Measurements from ENCODE around the gene CIAO3.

CIAO3 gene

DNA sequence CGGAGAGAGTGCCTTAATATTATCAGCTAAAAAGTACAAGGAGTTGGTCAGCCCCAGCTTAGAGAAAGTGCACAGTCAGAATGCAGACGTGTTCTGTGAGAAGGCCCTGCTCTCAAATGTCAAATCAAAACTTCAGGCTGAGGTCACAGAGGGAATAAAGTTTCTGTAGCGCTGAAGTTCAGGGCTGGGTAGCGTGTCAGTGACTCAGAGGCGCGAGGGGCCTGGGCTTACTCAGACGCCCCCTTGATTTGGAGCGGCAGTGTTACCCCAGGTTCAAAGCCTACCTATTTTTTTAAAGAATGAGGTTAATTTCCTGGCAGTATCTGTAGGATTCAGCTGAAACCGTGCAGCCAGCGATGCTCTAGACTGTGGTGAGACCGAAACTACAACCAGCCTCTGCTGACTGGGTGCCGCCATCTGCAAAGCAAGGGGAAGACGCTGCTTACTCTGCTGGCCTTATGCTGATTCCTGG, 4.8 kb downstream of the CIAO3 start:
- no peak for DNase-seq (ENCODE audit: low read depth in 2 of 2)

DNA sequence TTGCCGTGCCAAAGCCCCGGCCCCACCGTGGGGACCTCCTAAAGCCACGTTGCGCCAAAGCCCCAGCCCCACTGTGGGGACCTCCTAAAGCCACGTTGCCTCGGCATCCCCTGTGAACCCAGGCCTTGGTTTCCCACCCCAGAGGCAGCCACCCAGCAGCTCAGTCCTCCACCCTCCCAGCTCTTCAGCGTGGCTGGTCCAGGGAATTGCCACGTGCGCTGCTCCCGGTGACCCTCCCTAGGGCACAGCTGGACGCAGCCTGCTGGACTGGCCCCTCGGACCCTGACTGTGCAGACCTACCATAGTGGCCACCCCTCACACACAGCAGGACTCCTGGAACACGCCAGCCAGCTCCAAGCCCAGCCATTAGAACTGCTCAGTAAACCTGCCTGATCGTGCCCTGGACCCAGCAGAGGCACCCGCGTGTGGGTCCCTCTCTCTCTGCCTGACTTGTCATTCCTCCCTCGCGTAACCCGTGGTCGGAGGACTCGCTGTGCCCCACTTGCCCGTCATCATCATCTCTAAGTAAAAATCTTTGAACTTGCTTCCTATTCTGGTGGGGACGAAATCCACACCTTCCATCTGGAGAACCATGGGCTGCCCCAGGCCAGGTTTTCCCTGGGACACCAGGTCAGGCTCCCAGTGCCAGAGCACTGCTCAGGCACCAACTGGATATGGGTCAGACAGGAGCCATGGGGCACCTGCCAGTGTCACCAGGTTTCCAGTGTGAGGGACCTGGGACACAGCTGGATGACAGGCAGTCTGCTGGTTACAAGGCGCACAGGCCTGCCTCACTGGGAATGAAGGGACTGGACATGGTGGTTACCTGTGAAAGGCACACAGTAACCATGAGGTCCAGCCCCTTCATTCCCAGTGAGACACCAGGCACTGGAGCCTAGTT, 5.6 kb downstream of the CIAO3 start:
- DNase-seq (ENCODE audit: low read depth in 2 of 2): no peak

DNA sequence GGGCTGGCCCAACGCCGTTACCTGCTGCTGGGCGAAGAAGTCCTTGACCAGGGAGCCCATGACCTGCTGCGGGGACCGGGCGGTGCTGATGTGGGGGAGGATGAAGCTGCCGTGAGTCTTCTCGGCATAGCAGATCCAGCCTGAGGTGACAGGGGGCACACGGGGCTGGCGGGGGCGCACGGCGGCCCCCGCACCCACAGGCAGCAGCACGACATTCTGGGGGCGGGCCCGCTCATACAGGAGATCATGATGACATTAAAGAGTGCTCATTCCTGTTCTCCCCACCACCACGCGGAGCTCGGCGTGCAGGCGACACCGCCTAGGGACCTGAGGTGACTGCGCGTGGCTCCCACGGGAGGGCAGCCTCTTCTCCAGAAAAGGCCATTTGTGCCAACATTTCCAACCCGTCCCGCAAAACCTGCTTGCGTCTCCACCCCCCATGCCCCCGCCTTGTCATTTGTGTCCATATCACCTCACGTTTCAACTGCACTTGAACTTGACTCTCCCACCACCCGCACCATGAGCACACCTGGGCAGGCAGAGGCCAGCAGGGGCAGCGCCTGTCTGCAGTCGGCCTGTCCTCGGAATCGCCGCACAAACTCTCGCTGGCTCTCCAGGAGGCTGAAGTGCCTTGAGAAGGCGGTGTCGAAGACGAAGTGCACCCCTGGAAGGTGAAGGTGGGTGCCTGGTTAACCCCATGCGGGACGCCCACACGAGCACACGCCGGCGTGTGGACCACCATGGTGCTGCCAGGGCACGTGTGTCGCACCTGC, 6.4 kb downstream of the CIAO3 start:
- no peak for DNase-seq (ENCODE audit: low read depth in 2 of 2)

DNA sequence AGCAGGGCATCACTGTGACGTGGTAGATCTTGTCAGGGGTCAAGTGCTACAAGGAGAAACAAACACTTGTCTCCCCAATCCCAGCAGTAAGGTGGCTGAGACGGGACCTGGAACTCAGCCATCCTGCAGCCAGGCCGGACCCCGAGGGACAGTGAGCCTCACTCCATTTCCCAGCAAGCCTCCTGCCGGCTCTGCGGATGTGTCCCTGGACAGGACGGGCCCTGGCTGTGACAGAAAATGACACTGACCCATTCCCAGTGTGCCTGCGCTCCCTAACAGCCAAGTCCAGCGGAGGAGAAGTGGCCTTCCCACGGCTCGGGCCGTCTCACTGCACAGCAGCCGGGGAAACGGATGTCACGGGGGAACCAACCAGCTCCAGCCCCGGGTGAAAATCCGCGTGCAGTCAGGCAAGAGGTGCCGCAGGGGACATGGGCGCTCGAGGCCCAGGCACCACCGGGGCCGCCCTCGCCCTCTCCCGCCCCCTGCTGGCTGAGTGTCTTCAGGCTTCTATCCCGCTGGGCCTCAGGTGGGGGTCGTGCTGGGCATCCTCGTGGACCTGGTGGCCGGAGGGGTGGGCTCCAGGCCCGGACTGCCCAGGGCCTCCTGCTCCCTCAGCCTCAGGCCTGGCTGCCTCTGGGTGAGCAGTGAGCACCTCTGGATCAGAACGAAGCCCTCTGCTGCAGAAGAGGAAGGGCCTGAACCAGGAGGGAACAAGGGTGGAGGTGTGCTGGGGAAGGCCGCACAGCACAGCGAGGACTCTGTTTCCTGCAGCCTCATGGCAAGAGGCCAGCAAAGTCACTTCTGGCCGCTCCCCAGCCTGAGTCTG, 7.2 kb downstream of the CIAO3 start:
- DNase-seq (ENCODE audit: low read depth in 2 of 2): no peak

DNA sequence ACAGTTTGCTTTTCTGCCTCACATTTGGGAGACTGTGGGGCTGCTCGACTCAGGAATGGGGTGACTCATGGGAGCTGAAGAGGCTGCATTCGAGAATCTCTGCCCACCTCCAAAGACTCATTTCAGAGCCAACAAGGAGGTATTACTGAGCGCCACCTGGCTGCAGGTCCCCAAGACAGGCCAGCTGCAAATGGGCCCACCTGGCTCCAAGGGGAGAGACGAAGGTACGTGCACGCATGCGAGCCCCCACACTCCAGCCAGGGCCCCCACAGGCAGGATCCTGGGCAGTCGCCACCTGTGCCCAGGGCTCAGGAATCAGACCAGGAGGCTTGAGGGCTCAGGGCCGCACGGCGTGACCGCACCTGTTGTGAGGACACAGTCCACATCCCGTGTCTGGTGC, 7.9 kb downstream of the CIAO3 start:
- DNase-seq (ENCODE audit: low read depth in 2 of 2): no peak

DNA sequence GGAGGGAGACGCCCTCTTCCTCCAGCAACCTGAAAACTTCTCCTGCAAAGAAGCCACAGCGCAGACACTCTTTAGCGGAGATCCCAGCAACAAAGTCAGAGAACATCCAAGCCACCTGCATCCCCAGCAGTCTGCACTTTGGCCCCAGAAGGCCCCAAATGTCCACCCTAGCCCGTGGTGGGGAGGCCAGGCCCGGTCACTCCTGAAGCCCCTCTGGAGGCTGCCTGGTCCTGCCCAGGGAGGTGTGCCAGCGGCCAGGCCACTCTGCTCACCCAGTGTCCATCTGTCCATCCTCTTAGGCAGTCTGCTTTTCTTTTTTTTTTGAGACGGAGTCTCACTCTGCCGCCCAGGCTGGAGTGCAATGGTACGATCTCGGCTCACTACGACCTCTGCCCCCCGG, 8.5 kb downstream of the CIAO3 start:
- no peak for DNase-seq (ENCODE audit: low read depth in 2 of 2)

DNA sequence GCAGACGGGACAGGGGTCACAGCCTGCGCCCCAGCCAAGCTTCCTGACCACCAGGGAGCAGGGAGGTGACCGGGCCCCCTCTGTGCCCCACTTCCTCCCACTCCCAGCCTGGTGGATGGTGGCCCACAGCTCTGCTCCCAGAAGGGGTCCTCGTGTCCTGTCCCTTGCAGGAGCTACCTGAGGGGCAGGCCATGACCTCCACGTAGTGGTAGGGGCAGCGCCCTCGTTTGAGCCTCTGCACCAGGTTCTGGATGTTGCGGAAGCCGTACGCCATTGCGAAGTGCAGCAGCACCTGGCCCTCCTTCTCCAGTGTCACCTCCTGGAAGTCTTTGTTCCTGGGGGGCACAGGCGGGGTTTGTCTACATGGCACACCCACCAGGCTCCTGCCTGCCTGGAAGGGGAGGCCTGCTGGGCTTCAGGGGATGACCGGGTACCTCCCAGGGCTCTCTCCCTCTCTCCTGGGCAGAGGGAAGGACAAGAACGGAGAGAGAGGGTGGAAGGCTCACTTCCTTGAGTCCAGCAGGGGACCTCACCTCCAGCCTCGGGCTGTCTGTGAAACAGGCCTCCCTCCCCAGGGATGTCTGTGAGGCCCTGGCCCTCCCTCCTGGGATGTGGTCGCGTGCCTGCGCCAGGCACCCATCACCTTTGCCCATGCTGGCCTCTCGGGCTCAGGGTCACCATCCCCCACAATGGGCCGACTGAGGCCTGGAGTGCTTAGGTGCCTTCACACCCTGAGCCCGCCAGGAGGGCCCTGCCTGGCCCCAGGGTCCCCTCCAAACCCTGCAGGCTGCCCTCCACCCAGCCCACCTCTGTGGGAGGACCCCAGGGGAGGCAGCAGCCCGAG, 9.9 kb downstream of the CIAO3 start:
- DNase-seq (ENCODE audit: low read depth in 2 of 2): no peak

DNA sequence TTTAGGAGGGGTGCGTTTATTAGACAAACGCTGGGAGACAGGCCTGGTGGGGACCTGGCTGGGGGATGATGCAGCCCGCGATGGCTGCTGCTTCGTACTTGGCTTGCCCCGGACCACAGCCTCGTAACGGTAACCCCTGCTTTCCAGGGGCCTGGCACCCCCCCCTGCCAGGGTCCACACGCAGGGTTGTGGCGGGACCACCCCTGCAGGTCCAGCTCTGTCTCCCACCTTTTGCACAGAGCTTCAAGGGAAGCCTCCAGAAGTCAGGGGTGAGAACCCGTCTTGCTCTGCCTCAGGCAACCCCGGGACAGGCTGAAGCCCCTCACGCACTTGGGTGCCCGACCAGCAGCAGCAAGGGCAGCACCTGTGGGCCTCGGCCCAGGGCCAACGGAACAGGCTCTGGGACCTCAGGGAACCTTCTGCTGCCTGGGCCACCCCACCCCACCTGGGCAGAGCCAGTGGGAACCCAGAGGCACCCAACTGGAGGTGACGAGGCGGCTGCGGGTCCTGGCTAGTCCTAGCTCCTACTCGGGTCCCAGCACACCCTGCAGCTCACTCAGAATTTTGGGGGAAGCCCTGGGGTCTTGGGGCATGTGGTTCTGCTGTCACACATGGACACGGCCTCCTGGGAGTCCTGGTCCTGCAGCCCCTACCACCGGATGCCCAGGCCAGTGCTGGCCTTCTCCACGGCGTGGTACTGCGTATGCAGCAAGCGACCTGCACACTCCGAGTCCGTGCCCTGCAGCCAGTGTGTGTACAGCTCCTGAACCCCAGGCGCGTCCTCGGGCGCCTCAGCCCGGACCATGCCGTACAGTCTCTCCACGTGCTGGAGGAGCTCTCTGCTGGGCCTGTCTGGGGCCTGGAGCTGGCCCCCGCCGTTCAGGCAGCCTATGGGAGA, 10.8 kb downstream of the CIAO3 start:
- no peak for DNase-seq (ENCODE audit: low read depth in 2 of 2)

DNA sequence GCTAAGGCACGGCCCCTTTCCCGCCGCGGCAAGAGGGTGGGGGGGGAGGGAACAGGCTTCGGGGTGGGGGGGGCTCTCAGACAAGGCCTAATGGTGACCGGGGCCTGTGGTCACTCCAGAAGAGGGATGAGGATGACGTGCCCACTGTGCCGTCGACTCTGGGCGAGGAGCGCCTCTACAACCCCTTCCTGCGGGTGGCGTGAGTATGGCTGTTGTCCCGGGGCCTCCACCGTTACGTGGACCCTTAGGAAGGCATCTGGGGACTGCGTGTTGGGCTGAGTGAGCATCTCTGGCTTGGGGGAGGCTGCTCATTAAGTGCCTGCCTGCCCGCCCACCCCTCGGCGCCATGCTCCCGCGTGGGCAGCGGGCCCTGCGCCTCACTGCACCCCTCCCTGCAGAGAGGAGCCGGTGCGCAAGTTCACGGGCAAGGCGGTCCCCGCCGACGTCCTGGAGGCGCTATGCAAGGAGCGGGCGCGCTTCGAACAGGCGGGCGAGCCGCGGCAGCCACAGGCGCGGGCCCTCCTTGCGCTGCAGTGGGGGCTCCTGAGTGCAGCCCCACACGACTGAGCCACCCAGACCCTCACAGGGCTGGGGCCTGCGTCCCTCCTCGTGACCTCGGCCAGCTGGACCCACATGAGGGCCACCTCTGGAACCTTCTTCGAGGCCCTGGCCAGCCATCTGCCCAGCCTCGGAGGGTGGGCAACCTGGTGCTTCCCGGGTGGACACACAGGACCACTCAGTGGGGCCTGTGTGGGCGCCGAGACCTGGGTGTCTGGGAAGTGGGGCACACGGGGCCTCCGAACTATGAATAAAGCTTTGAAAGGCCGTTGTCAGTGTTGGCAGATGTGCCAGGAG, 11.7 kb downstream of the CIAO3 start:
- DNase-seq (ENCODE audit: low read depth in 2 of 2): no peak

DNA sequence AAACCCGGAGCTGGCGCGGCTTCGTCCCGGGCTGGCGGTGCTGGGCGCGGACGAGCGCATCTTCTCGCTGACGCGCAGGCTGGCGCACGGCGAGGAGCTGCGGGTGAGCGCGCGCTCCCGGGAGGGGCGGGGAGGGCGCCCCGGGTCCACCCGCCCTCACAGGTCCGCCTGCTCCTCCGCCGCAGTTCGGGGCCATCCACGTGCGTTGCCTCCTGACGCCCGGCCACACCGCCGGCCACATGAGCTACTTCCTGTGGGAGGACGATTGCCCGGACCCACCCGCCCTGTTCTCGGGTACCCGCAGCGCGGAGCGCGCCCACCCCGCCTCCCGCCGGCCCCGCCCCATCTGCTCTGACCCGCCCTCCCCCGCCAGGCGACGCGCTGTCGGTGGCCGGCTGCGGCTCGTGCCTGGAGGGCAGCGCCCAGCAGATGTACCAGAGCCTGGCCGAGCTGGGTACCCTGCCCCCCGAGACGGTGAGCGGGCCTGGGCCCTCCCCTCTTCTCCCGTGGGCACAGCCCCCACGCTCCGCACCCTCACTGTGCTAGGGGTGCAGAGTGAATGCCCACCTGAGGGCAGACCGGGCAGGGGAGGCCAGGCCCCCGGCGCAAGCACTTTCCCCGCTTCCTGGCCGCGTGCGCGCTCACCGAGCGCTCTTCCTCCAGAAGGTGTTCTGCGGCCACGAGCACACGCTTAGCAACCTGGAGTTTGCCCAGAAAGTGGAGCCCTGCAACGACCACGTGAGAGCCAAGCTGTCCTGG, 12.5 kb downstream of the CIAO3 start:
- no peak for DNase-seq (ENCODE audit: low read depth in 2 of 2)

DNA sequence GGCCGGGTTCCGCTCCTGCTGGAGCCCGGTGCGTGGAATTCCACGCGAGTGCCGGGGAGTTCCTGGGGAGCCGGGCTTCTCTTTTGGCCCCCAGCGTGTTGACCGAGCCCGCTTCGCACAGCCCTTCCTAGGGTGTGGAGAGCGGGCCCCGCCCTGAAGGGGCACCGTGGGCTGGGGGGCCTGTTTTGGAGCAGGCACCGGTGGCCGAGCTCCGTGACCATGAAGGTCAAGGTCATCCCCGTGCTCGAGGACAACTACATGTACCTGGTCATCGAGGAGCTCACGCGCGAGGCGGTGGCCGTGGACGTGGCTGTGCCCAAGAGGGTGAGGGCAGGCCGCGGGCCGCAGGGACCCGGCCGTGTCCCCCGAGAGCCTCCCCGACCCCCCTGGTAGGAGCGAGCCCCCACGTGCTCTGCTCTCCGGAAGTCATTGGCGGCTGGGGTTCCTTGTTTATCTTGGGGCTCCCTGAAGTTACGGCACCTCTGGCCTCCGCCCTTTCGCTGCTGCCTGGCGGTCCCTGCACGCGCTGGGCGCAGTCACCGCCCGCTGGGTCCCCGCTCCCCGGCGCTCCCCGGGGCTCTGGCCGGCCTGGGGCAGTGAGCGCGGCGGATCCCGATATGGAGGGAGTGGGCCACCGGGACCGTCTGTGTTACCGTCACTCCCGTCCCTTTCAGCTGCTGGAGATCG, 13.4 kb downstream of the CIAO3 start:
- no peak for DNase-seq (ENCODE audit: low read depth in 2 of 2)

DNA sequence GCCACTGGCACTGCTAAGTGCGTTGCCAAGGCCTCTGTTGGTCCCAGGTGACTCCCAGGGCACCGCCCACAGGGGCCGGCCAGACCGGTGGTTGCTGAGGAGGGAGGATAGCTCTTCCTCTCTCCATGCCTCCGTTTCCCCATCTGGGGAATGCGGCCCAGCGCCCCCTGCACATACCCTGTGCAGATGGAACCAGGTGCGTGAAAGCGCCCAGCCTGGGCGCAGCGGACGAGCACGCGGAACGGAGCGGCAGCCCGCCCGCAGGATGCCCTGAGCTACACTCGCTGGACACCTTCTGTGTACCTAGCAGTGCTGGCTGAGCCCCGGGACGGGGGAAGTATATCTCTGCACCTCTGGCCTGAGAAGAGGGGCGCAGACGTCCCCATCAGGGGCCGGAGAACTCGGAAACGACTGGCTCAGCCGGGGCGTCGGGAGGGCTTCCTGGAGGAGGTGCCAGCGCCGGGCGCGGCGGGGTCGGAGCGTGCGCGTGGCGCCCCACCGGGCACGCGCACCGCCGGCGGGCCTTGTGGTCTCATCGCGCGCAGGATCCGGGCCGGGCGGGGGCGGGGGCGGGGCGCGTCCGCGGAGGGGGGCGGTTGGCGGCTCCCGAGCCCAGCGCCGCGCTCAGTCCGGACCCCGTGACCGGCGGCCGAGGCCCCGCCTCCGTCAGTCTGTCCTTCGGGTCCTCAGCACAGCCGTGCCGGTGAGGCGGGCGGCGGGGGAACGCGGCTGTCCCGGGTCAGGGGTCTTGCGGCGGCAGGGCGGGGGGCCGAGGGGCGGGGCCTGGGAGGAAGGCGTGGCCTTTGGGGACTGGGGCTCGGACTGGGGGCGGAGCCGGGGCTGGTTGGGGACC, 14.1 kb downstream of the CIAO3 start, which contains the start of the genes CCDC78 and HAGHL:
Gene CCDC78, minus strand, starts transcription at position 6 of the 853 bp plus-strand sequence. CDS start 76 bp downstream, outside the sequence.
Gene HAGHL, plus strand, starts transcription at position 669 of the 853 bp plus-strand sequence. CDS start 404 bp downstream, outside the sequence.
- DNase-seq (ENCODE audit: low read depth in 2 of 2): peak in 1 of 2 donors; percentile 45

DNA sequence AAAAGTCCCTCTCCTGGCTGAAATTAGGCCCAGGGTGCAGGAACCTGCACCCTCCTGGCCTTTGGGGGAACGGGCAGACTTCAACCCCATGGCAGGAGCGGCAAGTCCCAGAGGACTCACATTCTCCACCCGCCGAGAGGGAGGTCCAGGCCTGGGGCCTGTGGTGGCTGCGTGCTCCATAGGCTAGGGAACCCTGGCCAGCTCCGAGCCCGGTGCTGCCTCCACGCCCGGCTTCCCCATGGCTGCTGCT, 14.7 kb downstream of the CIAO3 start:
- DNase-seq (ENCODE audit: low read depth in 2 of 2): no peak

DNA sequence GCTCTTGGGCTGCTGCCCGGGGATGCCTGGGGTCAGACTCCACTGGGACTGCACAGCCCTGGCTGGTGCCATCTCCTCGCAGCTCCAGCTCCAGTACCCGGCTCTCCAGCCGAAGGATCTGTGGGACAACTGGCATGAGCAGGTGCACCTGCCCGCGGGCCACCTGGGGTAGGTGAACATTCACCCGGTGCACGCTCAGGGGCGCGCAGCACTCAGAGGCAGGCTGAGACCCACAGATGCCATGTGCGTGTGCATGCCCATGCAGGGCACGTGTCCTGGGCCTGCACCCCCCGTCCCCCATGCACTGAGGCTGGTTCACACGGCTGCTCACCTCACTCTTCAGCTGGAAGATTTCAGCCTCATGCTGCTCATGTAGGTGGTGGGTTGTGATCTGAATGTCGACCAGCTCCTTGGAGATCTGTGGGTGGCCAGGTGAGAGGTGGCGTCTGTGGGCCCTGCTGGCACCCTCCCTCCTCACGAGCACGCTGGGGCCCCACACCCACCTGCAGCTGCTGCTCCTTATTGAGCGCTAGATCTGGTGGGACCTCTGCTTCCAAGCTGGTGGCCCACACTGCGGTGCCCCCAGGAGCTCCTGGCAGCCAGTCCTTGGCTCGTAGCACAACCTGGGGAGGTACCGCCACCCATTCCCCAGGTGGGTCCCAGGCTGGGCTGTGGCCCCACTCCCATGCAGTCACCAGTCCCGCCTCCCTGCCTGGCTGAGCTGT, 15.2 kb downstream of the CIAO3 start:
- DNase-seq (ENCODE audit: low read depth in 2 of 2): no peak

DNA sequence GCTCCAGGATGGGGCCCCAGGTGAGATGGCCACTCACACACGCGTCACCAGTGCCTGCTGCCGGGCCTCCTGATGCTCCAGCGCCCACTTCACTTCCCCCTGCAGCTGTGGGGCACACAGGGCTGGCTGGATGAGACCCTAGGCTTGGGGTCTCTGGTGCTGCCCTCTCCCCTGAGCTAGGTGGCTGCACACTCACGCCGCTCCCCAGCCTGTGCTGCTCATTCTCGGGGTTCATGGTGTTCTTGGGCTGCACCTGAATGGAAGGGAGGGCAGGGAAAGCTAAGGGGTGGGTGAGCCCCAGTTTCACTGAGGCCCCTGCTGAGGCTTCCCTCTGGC, 15.8 kb downstream of the CIAO3 start:
- no peak for DNase-seq (ENCODE audit: low read depth in 2 of 2)

Measured in stimulated activated CD8-positive, alpha-beta memory T cell treated with anti-CD3 and anti-CD28 coated beads, Interleukin-7, amount 100 ng/mL, for 1 hour (primary cell).